HEK293 (cell line): ENCODE data around the gene ACOT7.
"Not testable (repeated sequence)": the region's sequence is repeated elsewhere in the genome, so short reads cannot be mapped to it uniquely, and the experiment has no call there.

ENCODE experiments used
- CTCF ChIP-seq: fragments of 450-650 bp; formaldehyde crosslinking; IDR thresholded peaks from 2 replicates; pipeline ENCODE4 v1.5.1; 2016; ENCODE audit warnings: missing biosample characterization, missing genetic modification characterization
- PBX3 ChIP-seq: sonication (generic); formaldehyde crosslinking; IDR thresholded peaks from 2 replicates; pipeline ENCODE4 v1.8.1; 2022; ENCODE audit warnings: mild to moderate bottlenecking, moderate library complexity, missing genetic modification reagents
- WT1 ChIP-seq: fragments of 450-650 bp; formaldehyde crosslinking; IDR thresholded peaks from 2 replicates; pipeline ENCODE4 v1.5.1; 2016; ENCODE audit warnings: missing biosample characterization, missing genetic modification characterization
- YY2 ChIP-seq: fragments of 450-650 bp; formaldehyde crosslinking; IDR thresholded peaks from 2 replicates; pipeline ENCODE4 v1.5.1; 2016; ENCODE audit warnings: missing biosample characterization, missing genetic modification characterization
- ZBTB11 ChIP-seq: fragments of 450-650 bp; formaldehyde crosslinking; conservative IDR thresholded peaks from 2 replicates; pipeline ENCODE4 v1.5.1; 2016; ENCODE audit warnings: low read depth, missing biosample characterization, missing genetic modification characterization
- ZNF121 ChIP-seq: fragments of 450-650 bp; formaldehyde crosslinking; IDR thresholded peaks from 2 replicates; pipeline ENCODE4 v1.5.1; 2016; ENCODE audit warnings: missing biosample characterization, missing genetic modification characterization
- ZNF140 ChIP-seq: fragments of 450-650 bp; formaldehyde crosslinking; IDR thresholded peaks from 2 replicates; pipeline ENCODE4 v1.5.1; 2016; ENCODE audit warnings: missing biosample characterization, missing genetic modification characterization
- ZNF155 ChIP-seq: fragments of 450-650 bp; formaldehyde crosslinking; IDR thresholded peaks from 2 replicates; pipeline ENCODE4 v1.5.1; 2016; ENCODE audit warnings: missing biosample characterization, missing genetic modification characterization
- ZNF221 ChIP-seq: fragments of 450-650 bp; formaldehyde crosslinking; IDR thresholded peaks from 2 replicates; pipeline ENCODE4 v1.5.1; 2017; ENCODE audit warnings: missing biosample characterization, missing genetic modification characterization, borderline replicate concordance
- ZNF350 ChIP-seq: fragments of 450-650 bp; formaldehyde crosslinking; IDR thresholded peaks from 2 replicates; pipeline ENCODE4 v1.5.0; 2017; ENCODE audit warnings: missing biosample characterization, mild to moderate bottlenecking, missing genetic modification characterization
- ZNF391 ChIP-seq: fragments of 450-650 bp; formaldehyde crosslinking; IDR thresholded peaks from 2 replicates; pipeline ENCODE4 v1.5.1; 2016; ENCODE audit warnings: low read depth, missing biosample characterization, missing genetic modification characterization, borderline replicate concordance
- ZNF561 ChIP-seq: fragments of 450-650 bp; IDR thresholded peaks from 2 replicates; pipeline ENCODE4 v1.5.1; 2018; ENCODE audit warnings: missing biosample characterization, missing genetic modification characterization, borderline replicate concordance
- ZSCAN18 ChIP-seq: fragments of 450-650 bp; formaldehyde crosslinking; IDR thresholded peaks from 2 replicates; pipeline ENCODE4 v1.5.1; 2016; ENCODE audit warnings: missing biosample characterization, missing genetic modification characterization

GRCh38 chr1:6307682-6308081 is 85.9 kb downstream of the ACOT7 start:
- not testable (repeated sequence) for TF ChIP-seq ZNF350 (tag by site-specific recombination); CTCF (tag by site-specific recombination); ZNF155 (tag by site-specific recombination); ZNF561 (tag by site-specific recombination); YY2 (tag by site-specific recombination); ZNF140 (tag by site-specific recombination); PBX3 (CRISPR knock-in tag); ZSCAN18; ZNF121 (tag by site-specific recombination); ZBTB11 (tag by site-specific recombination); WT1 (tag by site-specific recombination); ZNF391 (tag by site-specific recombination); ZNF221 (tag by site-specific recombination)
